ENCODE data around the gene CISH.

The CISH gene

DNA sequence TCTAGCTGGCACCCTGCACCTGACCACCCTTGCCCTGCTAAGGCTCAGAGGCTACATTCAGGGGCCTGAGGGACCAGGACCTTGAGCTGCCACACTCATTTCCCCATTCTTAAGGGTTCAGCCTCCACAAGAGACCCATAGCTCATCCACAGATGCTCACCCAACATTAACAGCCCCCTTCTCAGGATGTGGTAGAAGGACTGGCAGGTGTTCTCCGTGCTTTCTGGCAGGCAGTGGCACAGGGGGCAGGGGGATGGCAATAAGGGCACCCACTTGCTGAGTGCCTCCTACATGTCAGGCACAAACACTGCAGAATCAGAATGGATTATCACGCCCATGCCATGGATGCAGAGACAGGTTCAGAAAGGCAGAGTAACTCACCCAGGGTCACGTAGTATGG, 14.8 kb upstream of the CISH start:
- H3K27ac ChIP-seq: no peak overlapping the region
- TF ChIP-seq, protein P1, sequence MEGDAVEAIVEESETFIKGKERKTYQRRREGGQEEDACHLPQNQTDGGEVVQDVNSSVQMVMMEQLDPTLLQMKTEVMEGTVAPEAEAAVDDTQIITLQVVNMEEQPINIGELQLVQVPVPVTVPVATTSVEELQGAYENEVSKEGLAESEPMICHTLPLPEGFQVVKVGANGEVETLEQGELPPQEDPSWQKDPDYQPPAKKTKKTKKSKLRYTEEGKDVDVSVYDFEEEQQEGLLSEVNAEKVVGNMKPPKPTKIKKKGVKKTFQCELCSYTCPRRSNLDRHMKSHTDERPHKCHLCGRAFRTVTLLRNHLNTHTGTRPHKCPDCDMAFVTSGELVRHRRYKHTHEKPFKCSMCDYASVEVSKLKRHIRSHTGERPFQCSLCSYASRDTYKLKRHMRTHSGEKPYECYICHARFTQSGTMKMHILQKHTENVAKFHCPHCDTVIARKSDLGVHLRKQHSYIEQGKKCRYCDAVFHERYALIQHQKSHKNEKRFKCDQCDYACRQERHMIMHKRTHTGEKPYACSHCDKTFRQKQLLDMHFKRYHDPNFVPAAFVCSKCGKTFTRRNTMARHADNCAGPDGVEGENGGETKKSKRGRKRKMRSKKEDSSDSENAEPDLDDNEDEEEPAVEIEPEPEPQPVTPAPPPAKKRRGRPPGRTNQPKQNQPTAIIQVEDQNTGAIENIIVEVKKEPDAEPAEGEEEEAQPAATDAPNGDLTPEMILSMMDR (conservative IDR thresholded peaks at IDR 0.05): no peak

DNA sequence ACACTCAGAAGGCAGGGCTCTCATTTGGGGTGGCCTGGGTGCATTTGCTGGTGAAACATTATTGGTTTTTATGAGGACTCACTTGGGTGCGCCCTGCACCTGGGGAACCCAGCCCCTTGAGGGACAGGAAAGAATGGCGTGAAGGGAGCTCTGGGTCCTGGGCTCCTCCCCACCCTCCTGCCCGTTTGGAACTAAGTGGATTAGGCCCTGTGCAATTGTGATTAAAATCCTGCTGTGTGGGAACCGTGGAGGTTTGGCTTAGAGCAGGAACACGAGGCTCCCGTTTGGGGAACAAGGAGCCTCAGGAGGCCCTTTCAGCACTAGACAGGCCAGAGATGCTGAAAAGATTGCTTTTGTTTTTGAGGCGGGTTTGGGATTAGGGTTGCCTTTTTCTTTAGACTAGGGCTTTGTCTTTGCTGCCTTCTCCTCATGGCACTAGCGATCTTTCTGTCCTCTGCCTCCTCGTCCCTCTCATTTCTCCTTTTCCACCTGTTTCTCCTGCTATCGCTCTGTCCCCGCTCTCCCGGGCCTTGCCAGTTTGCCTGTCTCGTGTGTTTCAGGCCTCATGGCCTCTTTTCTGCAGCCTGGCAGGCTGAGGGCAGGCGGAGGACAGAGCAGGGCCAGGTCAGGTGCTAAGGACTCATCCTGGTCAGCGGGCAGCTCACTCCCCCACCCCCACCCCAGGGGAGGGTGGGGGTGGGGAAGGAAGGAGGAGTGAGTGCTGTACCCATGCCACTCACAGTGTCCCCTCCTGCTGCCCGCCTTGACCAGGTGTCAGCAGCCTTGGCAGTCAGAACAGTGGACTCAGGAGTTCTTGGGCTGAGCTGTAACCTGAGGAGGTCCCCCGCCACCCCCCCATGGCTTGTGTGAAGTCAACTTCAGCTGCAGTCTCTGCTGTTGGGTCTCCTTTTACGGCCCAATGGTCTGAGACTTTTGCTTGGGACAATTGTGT, 13.9 kb upstream of the CISH start:
- H3K27ac ChIP-seq: no peak overlapping the region
- TF ChIP-seq, protein P1 (conservative IDR thresholded peaks at IDR 0.05): no peak

DNA sequence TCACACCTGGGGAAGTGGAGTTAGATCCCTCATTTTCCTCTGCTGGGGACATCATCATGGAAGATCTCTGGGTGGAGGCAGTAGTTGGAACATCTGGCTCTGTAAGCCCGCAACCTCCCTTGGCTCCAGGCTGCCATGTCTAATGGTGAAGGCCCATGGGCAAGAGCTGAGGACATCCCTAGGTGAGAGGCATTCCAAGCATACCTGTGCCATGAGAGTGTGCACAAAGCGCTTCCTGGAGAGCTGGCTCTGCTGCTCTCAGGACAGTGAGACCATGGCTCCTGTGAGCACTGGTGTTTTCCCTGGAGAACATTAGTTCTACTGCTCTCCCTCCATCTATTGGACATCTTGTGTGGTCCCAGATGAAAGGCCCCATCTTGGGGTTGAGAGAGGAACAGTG, 13.1 kb upstream of the CISH start:
- H3K27ac ChIP-seq: no peak overlapping the region; the same call in 1 of the 2 replicates
- TF ChIP-seq, protein P1 (conservative IDR thresholded peaks at IDR 0.05): no peak

DNA sequence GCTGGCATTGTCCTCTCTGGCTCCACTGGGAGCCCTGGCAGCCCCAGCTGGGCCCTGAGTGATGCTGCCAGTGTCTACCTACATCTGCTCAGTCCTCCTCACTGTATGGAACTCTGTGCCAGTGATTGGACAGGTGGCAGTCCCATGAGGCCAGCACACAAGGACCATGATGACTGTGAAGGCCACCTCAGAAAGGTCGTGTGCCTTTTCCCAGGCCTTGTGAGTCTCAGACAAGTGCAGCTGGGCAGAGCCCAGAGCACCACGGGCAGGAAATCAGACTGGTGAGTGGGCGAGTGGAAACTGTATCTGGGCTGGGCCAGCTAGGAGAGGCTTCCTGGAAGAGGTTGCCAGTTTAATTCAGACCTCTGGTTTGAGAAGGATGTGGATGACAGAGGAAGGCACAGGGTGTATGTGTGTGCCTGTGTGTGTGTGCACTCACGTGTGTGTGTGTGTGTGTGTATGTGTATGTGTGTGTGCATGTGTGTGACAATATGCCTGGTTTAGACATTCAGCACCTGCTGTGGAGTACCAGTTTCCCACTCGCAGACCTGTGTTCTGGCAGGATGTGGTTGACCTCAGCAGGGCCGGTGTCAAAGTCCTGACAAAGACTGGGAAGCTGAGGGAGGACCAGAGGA, 12.4 kb upstream of the CISH start:
- TF ChIP-seq, protein P1 (conservative IDR thresholded peaks at IDR 0.05): no peak
- no peak overlapping the region; the same call in 1 of the 2 replicates for H3K27ac ChIP-seq

DNA sequence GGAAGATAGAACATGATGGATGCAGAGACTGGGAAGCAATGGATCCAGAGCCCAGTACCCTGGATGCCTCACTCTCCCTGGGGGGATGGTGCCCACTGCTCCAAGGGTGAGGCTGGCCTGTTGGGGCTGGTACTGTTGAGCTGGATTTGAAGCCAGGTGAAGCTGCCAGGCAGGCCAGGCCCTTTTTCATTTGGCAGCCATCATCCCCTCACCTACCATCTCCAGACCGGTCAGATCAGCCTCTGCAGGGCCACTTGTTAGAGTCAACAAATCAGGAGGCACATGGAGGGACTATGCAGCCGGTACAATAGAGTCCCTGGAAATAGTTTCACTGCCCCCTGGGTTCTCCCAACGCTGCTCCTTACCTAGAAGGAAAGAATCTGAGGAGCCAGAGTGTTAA, 11.3 kb upstream of the CISH start:
- H3K27ac ChIP-seq: peak overlapping the region; percentile 42; the same call in 1 of the 2 replicates

DNA sequence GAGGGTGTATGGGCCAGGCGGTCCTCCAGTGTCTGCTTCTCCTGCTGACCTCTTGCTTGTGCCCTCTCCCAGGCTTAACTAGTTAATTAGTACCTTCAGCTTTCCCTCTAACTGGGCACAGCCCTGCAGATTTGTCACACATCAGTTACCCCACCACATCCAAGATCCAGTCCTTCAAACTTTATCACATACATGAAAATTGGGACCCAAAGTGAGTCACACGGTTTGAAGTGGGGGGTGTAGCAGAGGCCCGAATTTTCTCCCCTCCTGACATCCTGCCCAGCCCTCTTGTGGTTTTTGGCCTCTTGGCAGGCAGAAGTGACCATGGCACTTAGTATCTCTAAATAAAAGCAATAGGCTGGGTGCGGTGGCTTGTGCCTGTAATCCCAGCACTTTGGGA, 9.2 kb upstream of the CISH start:
- TF ChIP-seq, protein P1 (conservative IDR thresholded peaks at IDR 0.05): no peak
- H3K27ac ChIP-seq: peak overlapping the region; percentile 96

More for the DNA sequence above, 11.3 kb upstream of the CISH start:
- TF ChIP-seq, protein P1 (conservative IDR thresholded peaks at IDR 0.05): no peak

DNA sequence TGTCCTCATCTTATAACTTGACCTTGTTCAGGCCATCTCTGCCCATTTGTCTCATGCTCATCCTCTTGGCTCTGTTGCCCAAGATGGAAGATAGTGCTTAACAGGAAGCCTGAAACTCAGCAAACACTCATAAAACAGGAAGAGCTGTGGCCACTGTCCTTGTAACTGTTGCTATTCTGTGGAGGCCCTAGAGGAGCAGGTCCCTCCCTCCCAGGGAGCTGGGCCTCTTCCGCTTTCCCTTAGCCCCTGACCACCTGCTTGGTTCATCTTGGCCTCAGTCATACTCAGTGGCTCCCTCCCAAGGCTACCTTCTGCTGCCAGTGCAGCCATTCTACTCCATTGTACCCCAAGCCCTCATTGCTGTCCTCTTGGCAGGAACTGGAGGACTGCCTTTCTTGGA, 8.8 kb upstream of the CISH start:
- TF ChIP-seq, protein P1 (conservative IDR thresholded peaks at IDR 0.05): no peak
- H3K27ac ChIP-seq: peak overlapping the region; percentile 96

All from VCaP (cell line).